Stimulated activated naive CD8-positive, alpha-beta T cell treated with anti-CD3 and anti-CD28 coated beads, Interleukin-15, Interleukin-2, amounts not matched to agents 100 ng/mL and 50 ng/mL, for 24 hours (primary cell): ENCODE measurements around the gene TAS2R20.

Experiments used
- H3K27ac Mint-ChIP-seq: one replicate; pipeline ENCODE4 v1.8.0; 2021; ENCODE audit warnings: mild to moderate bottlenecking, mixed read lengths
- H3K27me3 Mint-ChIP-seq: one replicate; pipeline ENCODE4 v1.8.0; 2021; ENCODE audit warnings: mixed read lengths
- H3K36me3 Mint-ChIP-seq: one replicate; pipeline ENCODE4 v1.8.0; 2021; ENCODE audit warnings: low read depth, mixed read lengths
- H3K4me1 Mint-ChIP-seq: one replicate; pipeline ENCODE4 v1.8.0; 2021; ENCODE audit warnings: low read depth, mixed read lengths
- H3K4me3 Mint-ChIP-seq: one replicate; pipeline ENCODE4 v1.8.0; 2021; ENCODE audit warnings: mild to moderate bottlenecking, mixed read lengths
- H3K9me3 Mint-ChIP-seq: one replicate; pipeline ENCODE4 v1.8.0; 2021; ENCODE audit warnings: mixed read lengths

Gene TAS2R20

DNA sequence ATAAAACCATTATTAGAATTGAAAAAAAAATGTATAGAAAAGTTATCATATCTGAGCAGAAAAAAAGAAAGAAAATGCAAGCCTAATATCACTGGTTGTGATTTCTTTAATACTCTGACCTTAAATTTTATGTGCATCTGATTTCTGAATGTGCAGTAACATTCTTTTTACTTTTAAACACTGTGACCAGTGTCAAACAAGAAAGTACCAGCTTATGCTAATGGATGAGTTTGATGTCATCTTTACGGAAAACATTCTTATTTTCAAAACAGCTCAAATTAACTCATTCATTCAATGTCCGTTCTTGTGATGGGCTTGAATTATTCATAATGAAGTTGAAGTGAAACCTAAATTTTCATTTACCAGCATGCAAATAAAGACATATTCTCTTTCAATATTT, 11.3 kb downstream of the TAS2R20 start, which contains the start of gene TAS2R50:
Gene TAS2R50 (minus strand): TSS at position 101 of the 400 bp plus-strand sequence. CDS start 52 bp downstream, at position 49.
- Mint-ChIP-seq H3K9me3 (peaks cover 12% of the 10 kb centered on the region), H3K27ac (no peak within 1 kb of the TSS), H3K4me3 (no peak within 1 kb of the TSS), H3K27me3 (no peaks in the 10 kb centered on the region), H3K4me1 (peaks cover 33% of the 10 kb centered on the region), H3K36me3 (peaks cover 16% of the 10 kb centered on the region)

GRCh38 chr12:10982244-10982643, 15.9 kb downstream of the TAS2R20 start:
- Mint-ChIP-seq H3K4me3 (no peak overlapping the region), H3K36me3 (peaks cover 9% of the 10 kb centered on the region), H3K27me3 (peaks cover 4% of the 10 kb centered on the region), H3K9me3 (no peaks in the 10 kb centered on the region), H3K27ac (no peak overlapping the region), H3K4me1 (peaks cover 29% of the 10 kb centered on the region)

- Mint-ChIP-seq H3K27ac (no peak overlapping the region), H3K4me1 (no peaks in the 10 kb centered on the region), H3K4me3 (no peak overlapping the region), H3K36me3 (peaks cover 17% of the 10 kb centered on the region), H3K9me3 (no peaks in the 10 kb centered on the region), H3K27me3 (peaks cover 4% of the 10 kb centered on the region)
Observed at GRCh38 chr12:10974965-10975364, 23.1 kb downstream of the TAS2R20 start.

- H3K27ac Mint-ChIP-seq, result no peak overlapping the region
- H3K4me3 Mint-ChIP-seq, result no peak overlapping the region
- peaks cover 10% of the 10 kb centered on the region for H3K4me1 Mint-ChIP-seq
- peaks cover 15% of the 10 kb centered on the region for H3K36me3 Mint-ChIP-seq
- H3K27me3 Mint-ChIP-seq, result no peaks in the 10 kb centered on the region
- H3K9me3 Mint-ChIP-seq, result no peaks in the 10 kb centered on the region
Observed at GRCh38 chr12:10968765-10969456, 29.2 kb downstream of the TAS2R20 start.

DNA sequence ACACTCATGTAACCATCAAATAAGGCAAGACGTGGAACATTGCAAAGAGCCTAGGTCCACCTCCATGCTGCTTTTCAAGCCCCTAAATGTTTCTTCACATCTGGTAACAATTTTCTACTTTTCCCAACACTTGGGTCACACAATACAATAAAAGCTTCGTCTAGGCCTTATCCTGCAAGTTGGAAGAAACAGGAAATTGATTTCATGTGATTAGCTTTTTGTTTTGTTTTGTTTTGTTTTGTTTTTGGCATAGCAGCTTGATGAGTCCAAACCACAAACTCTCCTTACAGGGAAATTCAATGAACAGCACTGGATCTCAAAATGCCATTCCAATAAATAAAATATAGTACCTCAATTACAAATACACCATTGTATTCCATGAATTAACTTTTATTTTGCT, 30.7 kb downstream of the TAS2R20 start:
- no peaks in the 10 kb centered on the region for H3K9me3 Mint-ChIP-seq
- no peak overlapping the region for H3K4me3 Mint-ChIP-seq
- H3K27ac Mint-ChIP-seq, result no peak overlapping the region
- H3K36me3 Mint-ChIP-seq, result peaks cover 14% of the 10 kb centered on the region
- peaks cover 10% of the 10 kb centered on the region for H3K4me1 Mint-ChIP-seq
- H3K27me3 Mint-ChIP-seq, result no peaks in the 10 kb centered on the region

GRCh38 chr12:10966314-10966713, 31.8 kb downstream of the TAS2R20 start:
- Mint-ChIP-seq H3K9me3 (no peaks in the 10 kb centered on the region), H3K36me3 (peaks cover 15% of the 10 kb centered on the region), H3K27me3 (no peaks in the 10 kb centered on the region), H3K27ac (no peak overlapping the region), H3K4me1 (peaks cover 17% of the 10 kb centered on the region), H3K4me3 (no peak overlapping the region)

- no peak overlapping the region for H3K4me3 Mint-ChIP-seq
- no peaks in the 10 kb centered on the region for H3K27me3 Mint-ChIP-seq
- peaks cover 18% of the 10 kb centered on the region for H3K36me3 Mint-ChIP-seq
Observed at GRCh38 chr12:10965476-10965875, 32.6 kb downstream of the TAS2R20 start.

GRCh38 chr12:10960211-10960610, 37.9 kb downstream of the TAS2R20 start:
- Mint-ChIP-seq H3K4me1 (peaks cover 39% of the 10 kb centered on the region), H3K27me3 (no peaks in the 10 kb centered on the region), H3K27ac (no peak overlapping the region), H3K9me3 (peaks cover 2% of the 10 kb centered on the region), H3K4me3 (no peak overlapping the region), H3K36me3 (peaks cover 32% of the 10 kb centered on the region)

More at GRCh38 chr12:10965476-10965875, 32.6 kb downstream of the TAS2R20 start:
- peaks cover 25% of the 10 kb centered on the region for H3K4me1 Mint-ChIP-seq
- no peaks in the 10 kb centered on the region for H3K9me3 Mint-ChIP-seq
- no peak overlapping the region for H3K27ac Mint-ChIP-seq

- peaks cover 5% of the 10 kb centered on the region for H3K9me3 Mint-ChIP-seq
- no peaks in the 10 kb centered on the region for H3K27me3 Mint-ChIP-seq
- H3K27ac Mint-ChIP-seq, result no peak overlapping the region
- H3K36me3 Mint-ChIP-seq, result peaks cover 36% of the 10 kb centered on the region
- H3K4me3 Mint-ChIP-seq, result no peak overlapping the region
- H3K4me1 Mint-ChIP-seq, result peaks cover 36% of the 10 kb centered on the region
Observed at GRCh38 chr12:10959804-10960203, 38.3 kb downstream of the TAS2R20 start.

GRCh38 chr12:10957741-10958140, 40.4 kb downstream of the TAS2R20 start:
- peaks cover 41% of the 10 kb centered on the region for H3K36me3 Mint-ChIP-seq
- no peaks in the 10 kb centered on the region for H3K27me3 Mint-ChIP-seq
- H3K4me3 Mint-ChIP-seq, result no peak overlapping the region
- H3K4me1 Mint-ChIP-seq, result peaks cover 40% of the 10 kb centered on the region
- peaks cover 10% of the 10 kb centered on the region for H3K9me3 Mint-ChIP-seq
- no peak overlapping the region for H3K27ac Mint-ChIP-seq

- Mint-ChIP-seq H3K4me1 (peaks cover 31% of the 10 kb centered on the region), H3K4me3 (no peak overlapping the region), H3K9me3 (peaks cover 11% of the 10 kb centered on the region), H3K27me3 (no peaks in the 10 kb centered on the region), H3K27ac (no peak overlapping the region), H3K36me3 (peaks cover 41% of the 10 kb centered on the region)
Observed at GRCh38 chr12:10956085-10956484, 42.0 kb downstream of the TAS2R20 start.

DNA sequence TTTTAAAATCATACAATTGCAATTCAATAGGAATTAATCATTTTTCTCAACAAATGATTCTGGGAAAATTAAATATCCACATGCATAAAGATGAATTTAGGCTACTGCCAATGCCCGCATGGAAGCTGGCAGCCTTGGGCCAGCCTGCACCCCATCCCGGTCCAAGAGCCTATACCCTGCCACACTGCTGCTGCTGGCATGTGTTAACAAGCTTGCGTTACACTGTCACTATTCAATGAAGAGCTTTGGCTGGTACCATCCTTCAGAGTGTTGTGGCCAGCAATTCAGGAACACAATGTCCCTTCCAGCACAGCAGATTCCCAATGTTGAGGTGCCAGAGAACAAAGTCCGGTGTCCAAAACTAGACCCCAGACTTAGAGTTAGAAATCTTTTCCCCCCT, 45.5 kb downstream of the TAS2R20 start:
- H3K36me3 Mint-ChIP-seq, result peaks cover 51% of the 10 kb centered on the region
- H3K27me3 Mint-ChIP-seq, result no peaks in the 10 kb centered on the region
- H3K4me1 Mint-ChIP-seq, result peaks cover 15% of the 10 kb centered on the region
- no peak overlapping the region for H3K27ac Mint-ChIP-seq
- H3K9me3 Mint-ChIP-seq, result peaks cover 20% of the 10 kb centered on the region
- H3K4me3 Mint-ChIP-seq, result no peak overlapping the region
